Measurements from ENCODE around the gene IFNLR1. TPM values are rescaled to one million over a fixed set of nuclear protein-coding genes. Genes with fewer than 3 reads are reported as not detected.
A peak's percentile ranks its signal among the peaks of the same experiment; 100 is the strongest.

IFNLR1 gene
- total and polyA plus RNA-seq, 9 of the 15 experiments (the other 6 are each of a cell fraction or from before 2014, with no cell fraction given), result not detected

DNA sequence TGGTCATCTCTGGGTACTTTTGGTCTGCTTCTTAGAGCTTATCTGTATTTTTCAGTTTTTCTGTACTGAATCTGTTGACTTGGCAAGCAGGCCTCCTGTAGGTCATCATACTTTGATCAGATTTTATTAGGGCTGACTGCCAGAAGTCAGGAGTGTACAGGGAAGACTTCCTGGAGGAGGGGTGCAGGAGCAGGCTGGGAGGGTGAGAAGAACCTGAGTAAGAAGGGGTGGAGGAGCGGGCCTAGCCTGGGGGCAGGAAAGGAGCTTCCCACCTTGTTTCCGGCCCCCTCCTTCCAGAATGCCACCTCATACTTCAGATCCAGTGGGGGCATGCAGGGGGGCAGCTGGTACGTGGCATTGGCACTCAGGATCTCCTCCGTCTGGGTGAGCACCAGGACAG lies 25.8 kb downstream of the IFNLR1 start:
- ChIA-PET CTCF (ENCODE audit: low intra/inter-chr PET ratio) (no interaction called here), POLR2A (interaction anchor here (0.6 to 1.1 kb wide), 5 partner anchors 11 to 282 kb away, joined by 3 to 4 read pairs (median 3); no protein-coding TSS in a partner anchor)
- no peak for FAIRE-seq
- no peak for DNase-seq (ENCODE audit: extremely low read depth in 1 of 4, low spot score in 3 of 4)
- Histone ChIP-seq H3K4me1 (replicated peaks in 1 of 2; ENCODE audit: control insufficient read depth in 2 of 2, insufficient read depth in 2 of 2, low read length in 2 of 2) (no peaks in the 10 kb centered on the region), H2AFZ (ENCODE audit: low read depth, low read length) (no peak overlapping the region), H3K27me3 (ENCODE audit: control insufficient read depth in 2 of 2, insufficient read depth in 2 of 2, low read length in 2 of 2) (peaks cover 52 to 88% of the 10 kb centered on the region in 2 experiments), H3K4me2 (ENCODE audit: insufficient read depth, low read length) (no peak overlapping the region), H4K20me1 (replicated peaks; ENCODE audit: control insufficient read depth, insufficient read depth, low read length) (0 out of 2 replicates have a peak, but pooled peaks cover 8% of the 10 kb centered on the region), H3K79me2 (ENCODE audit: control insufficient read depth, insufficient read depth, low read length) (no peaks in the 10 kb centered on the region), H3K27ac (ENCODE audit: extremely low read depth, low read depth, low read length) (no peak overlapping the region), H3K4me3 (no peak overlapping the region), H3K9me1 (ENCODE audit: control insufficient read depth, insufficient read depth, low read length) (no peaks in the 10 kb centered on the region), H3K9me3 (replicated peaks; ENCODE audit: control insufficient read depth, insufficient read depth, low read depth, low read length) (no peaks in the 10 kb centered on the region), H3K36me3 (ENCODE audit: control insufficient read depth, insufficient read depth, low read length) (no peaks in the 10 kb centered on the region), H3K9ac (ENCODE audit: insufficient read depth in 1 of 2, low read depth in 2 of 2, low read length in 2 of 2) (no peak overlapping the region)
- no peak for ATAC-seq
- BruUV-seq (replicated peaks), result no TSS peak
- intact Hi-C loops (cut with micrococcal nuclease) (no loop called here), in situ Hi-C loops (cut with MboI) (no loop called here)
- TF ChIP-seq, protein P1, sequence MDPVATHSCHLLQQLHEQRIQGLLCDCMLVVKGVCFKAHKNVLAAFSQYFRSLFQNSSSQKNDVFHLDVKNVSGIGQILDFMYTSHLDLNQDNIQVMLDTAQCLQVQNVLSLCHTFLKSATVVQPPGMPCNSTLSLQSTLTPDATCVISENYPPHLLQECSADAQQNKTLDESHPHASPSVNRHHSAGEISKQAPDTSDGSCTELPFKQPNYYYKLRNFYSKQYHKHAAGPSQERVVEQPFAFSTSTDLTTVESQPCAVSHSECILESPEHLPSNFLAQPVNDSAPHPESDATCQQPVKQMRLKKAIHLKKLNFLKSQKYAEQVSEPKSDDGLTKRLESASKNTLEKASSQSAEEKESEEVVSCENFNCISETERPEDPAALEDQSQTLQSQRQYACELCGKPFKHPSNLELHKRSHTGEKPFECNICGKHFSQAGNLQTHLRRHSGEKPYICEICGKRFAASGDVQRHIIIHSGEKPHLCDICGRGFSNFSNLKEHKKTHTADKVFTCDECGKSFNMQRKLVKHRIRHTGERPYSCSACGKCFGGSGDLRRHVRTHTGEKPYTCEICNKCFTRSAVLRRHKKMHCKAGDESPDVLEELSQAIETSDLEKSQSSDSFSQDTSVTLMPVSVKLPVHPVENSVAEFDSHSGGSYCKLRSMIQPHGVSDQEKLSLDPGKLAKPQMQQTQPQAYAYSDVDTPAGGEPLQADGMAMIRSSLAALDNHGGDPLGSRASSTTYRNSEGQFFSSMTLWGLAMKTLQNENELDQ (CRISPR knock-in tag; IDR thresholded peaks at IDR 0.05; ENCODE audit: borderline replicate concordance), result no peak
- peak; percentile 57 for TF ChIP-seq ZFP36 (IDR thresholded peaks at IDR 0.05; ENCODE audit: low read depth, low read length, partially characterized antibody)
- WGBS (ENCODE audit: insufficient coverage, low coverage, missing lambda C conversion rate), result 0% methylated on average over 3 of the region's 4 CpGs

DNA sequence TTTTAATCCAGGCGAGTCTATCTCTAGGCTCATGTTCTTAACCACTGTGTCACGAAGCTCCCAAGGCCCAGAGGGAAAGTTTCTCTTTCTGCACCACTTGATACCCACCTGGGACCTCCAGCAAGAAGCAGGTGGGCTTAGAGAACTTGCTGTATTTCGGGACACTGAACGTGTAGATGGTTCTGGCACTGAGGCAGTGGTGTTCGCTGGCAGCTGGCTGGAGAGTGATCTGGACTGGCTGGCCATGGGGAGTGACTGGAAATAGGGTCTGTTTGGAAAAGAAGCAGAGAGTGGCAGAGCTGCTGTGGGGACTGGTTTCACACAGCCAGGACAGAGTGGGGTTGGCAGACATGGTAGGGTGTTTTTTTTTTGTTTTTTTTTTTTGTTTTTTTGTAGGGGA lies 27.7 kb downstream of the IFNLR1 start:
- POLR2A ChIA-PET, result interaction anchor here (0.6 to 0.7 kb wide), 2 partner anchors 9 to 1873 kb away, joined by 3 to 4 read pairs; no protein-coding TSS in a partner anchor
- Histone ChIP-seq H3K27me3 (ENCODE audit: control insufficient read depth in 2 of 2, insufficient read depth in 2 of 2, low read length in 2 of 2) (peaks cover 54 to 88% of the 10 kb centered on the region in 2 experiments), H3K27ac (ENCODE audit: extremely low read depth, low read depth, low read length) (no peak overlapping the region), H3K36me3 (ENCODE audit: control insufficient read depth, insufficient read depth, low read length) (no peaks in the 10 kb centered on the region), H3K9me3 (replicated peaks; ENCODE audit: control insufficient read depth, insufficient read depth, low read depth, low read length) (no peaks in the 10 kb centered on the region), H3K4me2 (ENCODE audit: insufficient read depth, low read length) (no peak overlapping the region), H3K4me1 (replicated peaks in 1 of 2; ENCODE audit: control insufficient read depth in 2 of 2, insufficient read depth in 2 of 2, low read length in 2 of 2) (no peaks in the 10 kb centered on the region), H3K9ac (ENCODE audit: insufficient read depth in 1 of 2, low read depth in 2 of 2, low read length in 2 of 2) (no peak overlapping the region), H3K4me3 (no peak overlapping the region), H4K20me1 (replicated peaks; ENCODE audit: control insufficient read depth, insufficient read depth, low read length) (0 out of 2 replicates have a peak, but pooled peaks cover 8% of the 10 kb centered on the region), H3K9me1 (ENCODE audit: control insufficient read depth, insufficient read depth, low read length) (no peaks in the 10 kb centered on the region), H3K79me2 (ENCODE audit: control insufficient read depth, insufficient read depth, low read length) (no peaks in the 10 kb centered on the region), H2AFZ (ENCODE audit: low read depth, low read length) (no peak overlapping the region)
- in situ Hi-C loops (cut with MboI), result no loop called here
- DNase-seq (ENCODE audit: extremely low read depth in 1 of 4, low spot score in 3 of 4) (no peak), ATAC-seq (no peak), FAIRE-seq (no peak)
- TF ChIP-seq HIVEP1 (CRISPR knock-in tag; IDR thresholded peaks at IDR 0.05), result no peak
- no peak for TF ChIP-seq ZNF551 (CRISPR knock-in tag; IDR thresholded peaks at IDR 0.05)
- no peak for TF ChIP-seq ZNF780A (CRISPR knock-in tag; IDR thresholded peaks at IDR 0.05)
- TF ChIP-seq FOXA3 (CRISPR knock-in tag; conservative IDR thresholded peaks at IDR 0.05 in 1 of 2, IDR thresholded peaks at IDR 0.05 in 1 of 2), result no peak
- no peak for TF ChIP-seq MAZ (CRISPR knock-in tag; conservative IDR thresholded peaks at IDR 0.05 in 1 of 2, IDR thresholded peaks at IDR 0.05 in 1 of 2)
- TF ChIP-seq THRAP3 (IDR thresholded peaks at IDR 0.05; ENCODE audit: borderline replicate concordance), result no peak
- no peak for TF ChIP-seq TCFL5 (CRISPR knock-in tag; conservative IDR thresholded peaks at IDR 0.05)
- BruUV-seq (replicated peaks), result no TSS peak
- intact Hi-C loops (cut with micrococcal nuclease), result no loop called here
- CTCF ChIA-PET (ENCODE audit: low intra/inter-chr PET ratio), result no interaction called here
- 0% methylated on average over 5 of the region's 5 CpGs for whole genome bisulfite sequencing (ENCODE audit: insufficient coverage, low coverage, missing lambda C conversion rate)

Measured in K562 (cell line).